ENCODE results near the gene CDA.

CDA gene

GRCh38 chr1:20594746-20595145 is 5.8 kb downstream of the CDA start:
- DNase-seq (ENCODE audit: extremely low read depth, low read depth), result no peak
- no peak for TF ChIP-seq CTCF (IDR thresholded peaks at IDR 0.05; ENCODE audit: low read depth, low read length, missing control alignments)
- H3K4me3 ChIP-seq (replicated peaks; ENCODE audit: low read depth, low read length), result no peak overlapping the region

GRCh38 chr1:20596106-20596505 is 7.2 kb downstream of the CDA start:
- no peak for DNase-seq (ENCODE audit: extremely low read depth, low read depth)
- no peak overlapping the region for H3K4me3 ChIP-seq (replicated peaks; ENCODE audit: low read depth, low read length)
- TF ChIP-seq CTCF (IDR thresholded peaks at IDR 0.05; ENCODE audit: low read depth, low read length, missing control alignments), result no peak

- no peak for DNase-seq (ENCODE audit: extremely low read depth, low read depth)
- no peak overlapping the region for H3K4me3 ChIP-seq (replicated peaks; ENCODE audit: low read depth, low read length)
- no peak for TF ChIP-seq CTCF (IDR thresholded peaks at IDR 0.05; ENCODE audit: low read depth, low read length, missing control alignments)
These were observed 8.8 kb downstream of the CDA start for GRCh38 chr1:20597650-20598049.

GRCh38 chr1:20600156-20600555 is 11.3 kb downstream of the CDA start:
- H3K4me3 ChIP-seq (replicated peaks; ENCODE audit: low read depth, low read length), result no peak overlapping the region
- no peak for DNase-seq (ENCODE audit: extremely low read depth, low read depth)
- no peak for TF ChIP-seq CTCF (IDR thresholded peaks at IDR 0.05; ENCODE audit: low read depth, low read length, missing control alignments)

GRCh38 chr1:20601129-20601825 is 12.4 kb downstream of the CDA start:
- DNase-seq (ENCODE audit: extremely low read depth, low read depth), result no peak
- no peak overlapping the region for H3K4me3 ChIP-seq (replicated peaks; ENCODE audit: low read depth, low read length)
- no peak for TF ChIP-seq CTCF (IDR thresholded peaks at IDR 0.05; ENCODE audit: low read depth, low read length, missing control alignments)

- H3K4me3 ChIP-seq (replicated peaks; ENCODE audit: low read depth, low read length), result no peak overlapping the region
- DNase-seq (ENCODE audit: extremely low read depth, low read depth), result no peak
- TF ChIP-seq CTCF (IDR thresholded peaks at IDR 0.05; ENCODE audit: low read depth, low read length, missing control alignments), result no peak
These were observed 14.1 kb downstream of the CDA start for GRCh38 chr1:20602851-20603450.

Data from HFF-Myc (cell line).